ENCODE results near the gene EHMT1.

The EHMT1 gene

GRCh38 chr9:137716694-137717287 lies 98.0 kb downstream of the EHMT1 start:
- H3K27ac ChIP-seq, result peak overlapping the region; percentile 51
- TF ChIP-seq, protein P1, sequence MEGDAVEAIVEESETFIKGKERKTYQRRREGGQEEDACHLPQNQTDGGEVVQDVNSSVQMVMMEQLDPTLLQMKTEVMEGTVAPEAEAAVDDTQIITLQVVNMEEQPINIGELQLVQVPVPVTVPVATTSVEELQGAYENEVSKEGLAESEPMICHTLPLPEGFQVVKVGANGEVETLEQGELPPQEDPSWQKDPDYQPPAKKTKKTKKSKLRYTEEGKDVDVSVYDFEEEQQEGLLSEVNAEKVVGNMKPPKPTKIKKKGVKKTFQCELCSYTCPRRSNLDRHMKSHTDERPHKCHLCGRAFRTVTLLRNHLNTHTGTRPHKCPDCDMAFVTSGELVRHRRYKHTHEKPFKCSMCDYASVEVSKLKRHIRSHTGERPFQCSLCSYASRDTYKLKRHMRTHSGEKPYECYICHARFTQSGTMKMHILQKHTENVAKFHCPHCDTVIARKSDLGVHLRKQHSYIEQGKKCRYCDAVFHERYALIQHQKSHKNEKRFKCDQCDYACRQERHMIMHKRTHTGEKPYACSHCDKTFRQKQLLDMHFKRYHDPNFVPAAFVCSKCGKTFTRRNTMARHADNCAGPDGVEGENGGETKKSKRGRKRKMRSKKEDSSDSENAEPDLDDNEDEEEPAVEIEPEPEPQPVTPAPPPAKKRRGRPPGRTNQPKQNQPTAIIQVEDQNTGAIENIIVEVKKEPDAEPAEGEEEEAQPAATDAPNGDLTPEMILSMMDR (conservative IDR thresholded peaks at IDR 0.05; ENCODE audit: low read depth), result no peak
- ChIA-PET CTCF (no interaction called here), POLR2A (ENCODE audit: low non-redundant PET) (no interaction called here)
- DNase-seq (ENCODE audit: low spot score), result no peak

DNA sequence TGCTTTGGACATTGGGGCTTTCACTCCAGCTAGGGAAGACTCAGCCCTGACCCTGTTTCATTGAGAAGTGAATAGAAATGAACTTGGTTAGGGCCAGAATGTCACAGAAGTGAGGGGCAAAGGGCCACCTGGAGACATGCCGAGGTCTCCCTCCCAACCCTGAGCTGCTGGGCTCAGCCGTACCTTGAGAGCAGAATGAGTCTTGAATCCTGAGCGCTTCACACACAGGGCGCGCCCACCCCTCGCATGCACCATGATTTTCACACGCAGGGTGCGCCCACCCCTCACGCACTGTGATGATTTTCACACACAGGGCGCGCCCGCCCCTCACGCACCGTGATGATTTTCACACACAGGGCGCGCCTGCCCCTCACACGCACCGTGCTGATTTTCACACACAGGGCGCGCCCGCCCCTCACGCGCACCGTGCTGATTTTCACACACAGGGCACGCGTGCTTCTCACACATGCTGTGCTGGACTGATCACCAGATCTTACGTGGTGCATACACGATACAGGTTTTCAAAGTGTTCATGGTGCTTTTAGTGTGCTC lies 99.0 kb downstream of the EHMT1 start:
- POLR2A ChIA-PET (ENCODE audit: low non-redundant PET), result no interaction called here
- CTCF ChIA-PET, result interaction anchor here (0.6 kb wide), 1 partner anchor 241 kb away, joined by 3 read pairs; no protein-coding TSS in a partner anchor
- H3K27ac ChIP-seq, result peak overlapping the region; percentile 51
- no peak for DNase-seq (ENCODE audit: low spot score)
- TF ChIP-seq, protein P1 (conservative IDR thresholded peaks at IDR 0.05; ENCODE audit: low read depth), result no peak

DNA sequence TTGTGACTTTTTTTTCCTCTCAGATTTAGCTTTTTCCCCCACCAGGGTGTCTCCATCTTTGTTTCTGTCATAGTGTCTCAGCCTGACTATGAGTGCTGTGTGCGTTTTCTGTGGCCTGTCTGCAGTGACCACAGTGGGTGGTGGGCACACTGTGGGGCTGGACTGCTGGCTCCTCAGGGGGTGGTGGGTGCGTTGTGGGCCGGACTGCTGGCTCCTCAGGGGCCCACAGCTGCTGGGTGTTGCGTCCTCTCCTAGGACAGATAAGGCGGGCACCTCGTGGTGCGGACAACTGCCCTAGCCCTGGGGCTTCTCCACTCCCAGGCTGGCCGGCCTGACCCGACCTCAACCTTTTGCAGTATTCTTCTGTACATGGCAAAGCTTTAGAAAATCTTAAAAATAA lies 100.4 kb downstream of the EHMT1 start:
- TF ChIP-seq, protein P1 (conservative IDR thresholded peaks at IDR 0.05; ENCODE audit: low read depth), result no peak
- CTCF ChIA-PET, result interaction anchor here (0.7 kb wide), 1 partner anchor 10 kb away, joined by 3 read pairs; no protein-coding TSS in a partner anchor
- POLR2A ChIA-PET (ENCODE audit: low non-redundant PET), result no interaction called here
- no peak for DNase-seq (ENCODE audit: low spot score)
- H3K27ac ChIP-seq, result peak overlapping the region; percentile 97

GRCh38 chr9:137720571-137721110 lies 101.8 kb downstream of the EHMT1 start:
- H3K27ac ChIP-seq, result peak overlapping the region; percentile 97
- DNase-seq (ENCODE audit: low spot score), result peak; percentile 85
- TF ChIP-seq, protein P1 (conservative IDR thresholded peaks at IDR 0.05; ENCODE audit: low read depth), result no peak
- ChIA-PET POLR2A (ENCODE audit: low non-redundant PET) (no interaction called here), CTCF (interaction anchor here (0.6 kb wide), 1 partner anchor 61 kb away, joined by 4 read pairs; no protein-coding TSS in a partner anchor)

- POLR2A ChIA-PET (ENCODE audit: low non-redundant PET), result no interaction called here
- TF ChIP-seq, protein P1 (conservative IDR thresholded peaks at IDR 0.05; ENCODE audit: low read depth), result no peak
- CTCF ChIA-PET, result no interaction called here
- DNase-seq (ENCODE audit: low spot score), result no peak
- no peak overlapping the region for H3K27ac ChIP-seq
Observed at GRCh38 chr9:137721479-137721878, 102.7 kb downstream of the EHMT1 start.

DNA sequence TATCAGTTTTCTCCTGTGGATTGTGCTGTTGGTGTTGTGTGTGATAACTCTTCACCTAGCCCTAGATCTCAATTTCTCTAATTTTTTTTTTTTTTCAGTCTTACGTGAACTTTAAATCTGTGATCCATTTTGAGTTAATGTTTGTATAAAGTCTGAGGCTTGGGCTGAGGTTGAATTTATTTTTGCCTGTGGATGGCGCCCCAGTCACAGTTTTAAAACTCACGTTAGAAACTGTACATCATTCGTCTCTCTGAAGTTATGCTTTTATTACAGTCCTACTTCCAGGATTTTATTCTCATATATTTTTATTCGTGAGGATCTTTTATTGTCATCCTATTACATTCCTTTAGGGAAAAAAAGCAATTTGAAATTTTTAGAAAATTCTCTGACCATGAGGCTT lies 103.1 kb downstream of the EHMT1 start:
- POLR2A ChIA-PET (ENCODE audit: low non-redundant PET), result no interaction called here
- CTCF ChIA-PET, result no interaction called here

More for the DNA sequence above, 103.1 kb downstream of the EHMT1 start:
- TF ChIP-seq, protein P1 (conservative IDR thresholded peaks at IDR 0.05; ENCODE audit: low read depth), result no peak
- H3K27ac ChIP-seq, result peak overlapping the region; percentile 86
- no peak for DNase-seq (ENCODE audit: low spot score)

Measured in RWPE1 (cell line).